Measurements from ENCODE around the gene CIC.

DNA sequence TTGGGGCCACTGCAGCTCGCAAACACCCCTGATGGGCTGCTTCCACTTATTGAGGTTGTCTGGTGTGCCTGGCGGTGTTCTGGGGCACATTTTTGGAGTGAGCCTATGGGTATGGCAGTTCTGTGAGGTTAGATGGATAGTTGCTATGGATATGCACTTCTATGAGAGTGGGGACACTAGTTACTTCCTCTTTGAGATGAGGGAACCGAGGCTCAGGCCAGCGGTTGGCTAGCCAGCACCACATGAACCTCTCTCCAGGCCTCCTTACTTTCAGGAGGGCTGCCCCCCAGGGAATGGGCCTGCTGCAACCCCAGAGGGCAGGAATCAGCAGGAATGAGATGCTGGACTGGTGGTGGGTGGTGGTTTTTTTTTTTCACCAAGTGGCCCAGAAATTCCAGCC is 19.3 kb downstream of the CIC start:
- TF ChIP-seq EP300 (IDR thresholded peaks at IDR 0.05) (no peak), POLR2A (IDR thresholded peaks at IDR 0.05) (no peak)
- TF ChIP-seq, protein P1, sequence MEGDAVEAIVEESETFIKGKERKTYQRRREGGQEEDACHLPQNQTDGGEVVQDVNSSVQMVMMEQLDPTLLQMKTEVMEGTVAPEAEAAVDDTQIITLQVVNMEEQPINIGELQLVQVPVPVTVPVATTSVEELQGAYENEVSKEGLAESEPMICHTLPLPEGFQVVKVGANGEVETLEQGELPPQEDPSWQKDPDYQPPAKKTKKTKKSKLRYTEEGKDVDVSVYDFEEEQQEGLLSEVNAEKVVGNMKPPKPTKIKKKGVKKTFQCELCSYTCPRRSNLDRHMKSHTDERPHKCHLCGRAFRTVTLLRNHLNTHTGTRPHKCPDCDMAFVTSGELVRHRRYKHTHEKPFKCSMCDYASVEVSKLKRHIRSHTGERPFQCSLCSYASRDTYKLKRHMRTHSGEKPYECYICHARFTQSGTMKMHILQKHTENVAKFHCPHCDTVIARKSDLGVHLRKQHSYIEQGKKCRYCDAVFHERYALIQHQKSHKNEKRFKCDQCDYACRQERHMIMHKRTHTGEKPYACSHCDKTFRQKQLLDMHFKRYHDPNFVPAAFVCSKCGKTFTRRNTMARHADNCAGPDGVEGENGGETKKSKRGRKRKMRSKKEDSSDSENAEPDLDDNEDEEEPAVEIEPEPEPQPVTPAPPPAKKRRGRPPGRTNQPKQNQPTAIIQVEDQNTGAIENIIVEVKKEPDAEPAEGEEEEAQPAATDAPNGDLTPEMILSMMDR (IDR thresholded peaks at IDR 0.05): no peak

Data from suprapubic skin (tissue), 3 donors.